Measurements from ENCODE around the gene PALLD. TPM values are rescaled to one million over a fixed set of nuclear protein-coding genes. Genes with fewer than 3 reads are reported as not detected.

The PALLD gene
- polyA plus RNA-seq, 3 donors = 6.1 to 11.8 (median 9.9) TPM

DNA sequence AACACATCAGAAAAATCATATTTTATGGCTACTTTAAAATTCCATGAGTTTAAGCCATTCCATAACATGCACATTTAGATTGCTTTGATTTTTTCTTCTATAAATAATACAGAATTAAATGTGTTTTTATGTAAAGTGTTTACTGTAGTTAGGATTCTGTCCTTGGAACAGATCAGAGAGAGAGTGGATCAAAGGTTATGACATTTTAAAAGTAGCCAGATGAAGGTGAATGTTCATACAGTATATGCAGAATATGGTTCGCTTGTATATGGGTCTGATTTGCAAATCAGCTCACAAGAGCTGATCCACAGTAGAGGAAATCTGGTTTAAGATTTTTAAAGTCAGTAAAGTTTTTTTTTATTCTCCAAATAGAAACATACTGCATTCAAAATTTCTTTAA lies 7.2 kb upstream of the PALLD start:
- no peaks in the 10 kb centered on the region for H4K20me1 ChIP-seq (ENCODE audit: insufficient read depth, low read length)
- TF ChIP-seq CTCF (IDR thresholded peaks at IDR 0.05) = no peak
- no peaks in the 10 kb centered on the region for H3K79me2 ChIP-seq (ENCODE audit: insufficient read depth, low read length)
- no peaks in the 10 kb centered on the region for H3K36me3 ChIP-seq (replicated peaks in 1 of 2; ENCODE audit: control insufficient read depth in 1 of 2, insufficient read depth in 2 of 2, low read length in 2 of 2)
- peaks cover 17 to 27% of the 10 kb centered on the region in 2 donors for H3K4me1 ChIP-seq (ENCODE audit: control insufficient read depth in 1 of 2, insufficient read depth in 2 of 2, low read length in 2 of 2)
- Mint-ChIP-seq H3K36me3 (peaks cover 0 to 7% of the 10 kb centered on the region in 2 donors), H3K4me1 (peaks cover 23% of the 10 kb centered on the region), H3K4me3 (no peak overlapping the region), H3K27me3 (ENCODE audit: low read depth in 3 of 3) (no peaks in the 10 kb centered on the region), H3K9me3 (peaks cover 0 to 2% (median 0%) of the 10 kb centered on the region in 7 donors), H3K27ac (no peak overlapping the region)
- no peak overlapping the region for H3K9ac ChIP-seq (ENCODE audit: insufficient read depth, low read length, poor library complexity, severe bottlenecking)
- H3K27ac ChIP-seq (ENCODE audit: low read depth in 1 of 2, low read length in 2 of 2) = no peak overlapping the region
- intact Hi-C loops (cut with micrococcal nuclease) = loop anchor here in 1 of 2 donors (10.0 kb wide), 1 partner anchor 525 kb away; the partner anchor contains the start of gene CBR4
- H2AFZ ChIP-seq (ENCODE audit: insufficient read depth, low read depth, low read length, poor library complexity, severe bottlenecking) = no peak overlapping the region
- H3K4me2 ChIP-seq (replicated peaks; ENCODE audit: extremely low read depth, low read length, poor library complexity, severe bottlenecking) = no peak overlapping the region
- WGBS (ENCODE audit: insufficient coverage) = no CpG with 5 or more reads among the region's 1 CpG
- no peak for DNase-seq
- no peaks in the 10 kb centered on the region for H3K27me3 ChIP-seq (ENCODE audit: control insufficient read depth in 2 of 2, insufficient read depth in 2 of 2, low read length in 2 of 2)
- H3K9me3 ChIP-seq (replicated peaks in 1 of 2; ENCODE audit: control insufficient read depth in 1 of 2, insufficient read depth in 1 of 2, low read length in 2 of 2) = no peaks in the 10 kb centered on the region
- no peak overlapping the region for H3K4me3 ChIP-seq (replicated peaks in 1 of 3; ENCODE audit: low read depth in 2 of 3, low read length in 3 of 3)

DNA sequence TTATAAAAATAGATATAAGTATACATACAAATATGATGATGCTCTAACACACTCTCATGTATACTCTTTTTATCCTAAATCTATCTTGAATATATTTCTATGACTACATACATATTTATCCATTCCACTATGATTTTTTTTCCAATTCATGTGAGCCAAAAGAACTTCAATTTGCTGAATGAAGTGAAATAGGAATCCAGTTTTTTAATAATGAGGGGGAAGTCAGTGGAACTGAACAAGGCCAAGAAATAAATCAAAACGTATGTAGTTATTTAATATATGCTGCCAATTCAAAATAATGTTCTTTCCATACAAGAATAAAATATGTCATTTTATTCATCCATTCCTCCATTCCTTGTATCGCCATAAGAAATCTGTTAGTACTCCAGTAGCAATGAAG lies 6.1 kb upstream of the PALLD start:
- no peak for DNase-seq
- Histone ChIP-seq H2AFZ (ENCODE audit: insufficient read depth, low read depth, low read length, poor library complexity, severe bottlenecking) (no peak overlapping the region), H3K79me2 (ENCODE audit: insufficient read depth, low read length) (no peaks in the 10 kb centered on the region), H3K9ac (ENCODE audit: insufficient read depth, low read length, poor library complexity, severe bottlenecking) (no peak overlapping the region), H3K36me3 (replicated peaks in 1 of 2; ENCODE audit: control insufficient read depth in 1 of 2, insufficient read depth in 2 of 2, low read length in 2 of 2) (no peaks in the 10 kb centered on the region), H3K9me3 (replicated peaks in 1 of 2; ENCODE audit: control insufficient read depth in 1 of 2, insufficient read depth in 1 of 2, low read length in 2 of 2) (no peaks in the 10 kb centered on the region), H3K27ac (ENCODE audit: low read depth in 1 of 2, low read length in 2 of 2) (no peak overlapping the region), H4K20me1 (ENCODE audit: insufficient read depth, low read length) (no peaks in the 10 kb centered on the region), H3K4me1 (ENCODE audit: control insufficient read depth in 1 of 2, insufficient read depth in 2 of 2, low read length in 2 of 2) (peaks cover 16 to 22% of the 10 kb centered on the region in 2 donors), H3K4me2 (replicated peaks; ENCODE audit: extremely low read depth, low read length, poor library complexity, severe bottlenecking) (no peak overlapping the region), H3K27me3 (ENCODE audit: control insufficient read depth in 2 of 2, insufficient read depth in 2 of 2, low read length in 2 of 2) (no peaks in the 10 kb centered on the region), H3K4me3 (replicated peaks in 1 of 3; ENCODE audit: low read depth in 2 of 3, low read length in 3 of 3) (no peak overlapping the region)
- intact Hi-C loops (cut with micrococcal nuclease) = no loop called here
- peaks cover 0 to 2% (median 0%) of the 10 kb centered on the region in 7 donors for H3K9me3 Mint-ChIP-seq
- no peaks in the 10 kb centered on the region for H3K27me3 Mint-ChIP-seq (ENCODE audit: low read depth in 3 of 3)
- H3K27ac Mint-ChIP-seq = no peak overlapping the region
- TF ChIP-seq CTCF (IDR thresholded peaks at IDR 0.05) = no peak
- no peak overlapping the region for H3K4me3 Mint-ChIP-seq
- no CpG with 5 or more reads among the region's 2 CpGs for WGBS (ENCODE audit: insufficient coverage)
- peaks cover 0 to 7% of the 10 kb centered on the region in 2 donors for H3K36me3 Mint-ChIP-seq
- H3K4me1 Mint-ChIP-seq = peaks cover 19% of the 10 kb centered on the region

Measured in CD14-positive monocyte (primary cell).